ENCODE measurements around the gene ZMYM4. TPM values are rescaled to one million over a fixed set of nuclear protein-coding genes. Genes with fewer than 3 reads are reported as not detected.

Gene ZMYM4
- total RNA-seq, 1 donor from 2014 or later = 68.4 TPM

DNA sequence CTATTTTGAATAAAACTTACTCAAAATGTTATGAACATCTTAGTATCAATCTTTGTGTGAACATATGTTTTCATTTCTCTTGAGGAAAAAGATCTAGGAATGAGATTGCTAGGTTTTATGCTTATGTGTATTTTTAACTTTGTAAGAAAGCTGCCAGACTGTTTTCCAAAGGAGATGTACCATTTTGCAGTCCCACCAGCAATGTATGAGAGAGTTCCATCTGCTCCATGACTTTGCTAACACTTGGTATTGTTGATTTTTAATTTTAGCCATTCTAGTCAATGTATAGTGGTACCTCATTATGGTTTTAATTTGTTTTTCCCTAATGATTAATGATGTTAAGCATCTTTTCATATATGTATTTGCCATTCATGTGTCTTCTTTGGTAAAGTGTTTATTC lies 132.5 kb downstream of the ZMYM4 start:
- no peak for DNase-seq (ENCODE audit: low spot score)

DNA sequence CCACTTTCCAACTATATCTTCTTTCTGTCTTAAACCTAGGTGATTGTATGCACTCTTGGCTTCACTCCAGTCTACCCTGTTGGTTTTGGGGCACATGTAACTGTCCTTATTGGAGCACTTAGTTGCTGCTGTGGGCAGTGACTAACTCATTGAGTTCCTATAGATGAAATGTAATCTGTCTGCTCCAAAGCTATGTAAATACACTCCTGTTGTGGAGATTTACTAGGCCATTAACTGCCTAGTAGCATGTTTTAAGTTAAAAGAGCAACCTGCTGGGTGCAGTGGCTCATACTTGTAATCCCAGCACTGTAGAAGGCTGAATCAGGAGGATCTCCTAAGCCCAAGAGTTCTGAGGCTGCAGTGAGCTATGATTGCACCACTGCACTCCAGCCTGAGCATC lies 137.6 kb downstream of the ZMYM4 start:
- DNase-seq (ENCODE audit: low spot score) = no peak

- DNase-seq (ENCODE audit: low spot score) = no peak
Observed at GRCh38 chr1:35407743-35408142, 139.2 kb downstream of the ZMYM4 start.

GRCh38 chr1:35408925-35409324 lies 140.4 kb downstream of the ZMYM4 start:
- DNase-seq (ENCODE audit: low spot score) = no peak

DNA sequence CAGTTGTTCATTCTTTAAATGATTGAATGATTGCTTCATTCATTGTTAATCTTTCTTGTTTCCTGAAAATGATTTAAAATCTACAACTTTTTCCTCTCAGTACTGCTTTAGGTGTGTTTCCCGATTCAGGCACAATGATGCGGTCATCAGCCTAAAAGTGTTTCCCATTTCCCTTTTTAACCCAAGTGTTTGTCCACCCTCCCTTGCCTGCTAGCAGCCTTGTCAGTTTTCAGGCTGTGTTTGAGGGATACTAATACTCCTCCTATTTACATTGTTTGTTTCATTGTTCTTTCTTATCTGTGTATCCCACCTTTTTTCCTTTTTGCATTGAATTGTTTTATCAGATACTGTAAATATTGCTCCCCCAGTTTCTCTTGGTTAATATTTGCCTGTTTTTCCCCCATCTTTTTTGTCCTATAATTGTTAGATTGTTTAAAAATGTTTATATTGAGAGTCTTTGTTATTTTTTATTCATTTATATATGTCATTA lies 157.6 kb downstream of the ZMYM4 start:
- no peak for DNase-seq (ENCODE audit: low spot score)

- DNase-seq (ENCODE audit: low spot score) = no peak
Observed at GRCh38 chr1:35428360-35428759, 159.9 kb downstream of the ZMYM4 start.

- no peak for DNase-seq (ENCODE audit: low spot score)
Observed at GRCh38 chr1:35430762-35431161, 162.3 kb downstream of the ZMYM4 start.

- DNase-seq (ENCODE audit: low spot score) = no peak
Observed at GRCh38 chr1:35431173-35431599, 162.7 kb downstream of the ZMYM4 start.

DNA sequence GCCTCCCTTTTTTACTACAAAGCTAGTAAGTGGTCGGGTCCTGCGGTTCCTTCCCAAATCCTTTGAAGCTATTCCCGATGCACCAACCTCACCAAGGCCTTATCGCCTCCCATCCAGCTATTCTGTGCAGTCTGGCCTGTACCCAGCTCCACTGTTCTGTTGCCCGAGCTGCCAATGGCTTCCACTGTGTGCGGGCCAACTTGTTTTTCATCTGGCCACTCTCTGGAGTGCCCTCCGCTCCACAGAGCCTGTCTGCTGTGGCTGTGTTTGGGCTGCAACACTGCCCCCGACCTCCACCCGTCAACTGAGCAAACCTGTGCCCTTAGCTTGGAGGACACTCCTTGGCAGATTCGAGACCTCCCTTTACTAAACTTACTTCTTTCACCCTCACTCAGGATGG lies 163.7 kb downstream of the ZMYM4 start:
- no peak for DNase-seq (ENCODE audit: low spot score)

- no peak for DNase-seq (ENCODE audit: low spot score)
Observed at GRCh38 chr1:35433714-35434113, 165.2 kb downstream of the ZMYM4 start.

DNA sequence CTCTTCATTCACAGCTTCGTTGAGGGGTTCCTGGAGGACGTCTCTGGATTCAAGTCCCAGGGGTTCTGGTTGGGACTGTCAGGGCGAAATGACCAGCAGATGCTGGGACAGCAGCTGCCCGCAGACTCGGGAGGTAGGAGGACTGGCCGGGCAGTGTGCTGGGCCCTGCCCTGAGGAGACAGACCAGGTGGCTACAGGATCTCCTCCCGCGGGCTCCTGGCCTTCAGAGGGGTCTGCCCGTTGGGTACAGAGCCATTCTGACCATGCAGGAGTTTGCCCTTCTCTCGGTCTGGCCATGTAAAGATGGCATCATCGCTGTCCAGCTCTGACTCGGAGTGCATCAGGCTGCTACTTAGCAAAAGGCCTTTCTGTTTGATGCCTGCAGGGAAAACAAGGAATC lies 166.2 kb downstream of the ZMYM4 start:
- no peak for DNase-seq (ENCODE audit: low spot score)

- DNase-seq (ENCODE audit: low spot score) = no peak
Observed at GRCh38 chr1:35436078-35436477, 167.6 kb downstream of the ZMYM4 start.

- no peak for DNase-seq (ENCODE audit: low spot score)
Observed at GRCh38 chr1:35437200-35437599, 168.7 kb downstream of the ZMYM4 start.

- DNase-seq (ENCODE audit: low spot score) = no peak
Observed at GRCh38 chr1:35439626-35440025, 171.1 kb downstream of the ZMYM4 start.

GRCh38 chr1:35441926-35442579 lies 173.5 kb downstream of the ZMYM4 start:
- no peak for DNase-seq (ENCODE audit: low spot score)

GRCh38 chr1:35442734-35443133 lies 174.2 kb downstream of the ZMYM4 start:
- DNase-seq (ENCODE audit: low spot score) = no peak

DNA sequence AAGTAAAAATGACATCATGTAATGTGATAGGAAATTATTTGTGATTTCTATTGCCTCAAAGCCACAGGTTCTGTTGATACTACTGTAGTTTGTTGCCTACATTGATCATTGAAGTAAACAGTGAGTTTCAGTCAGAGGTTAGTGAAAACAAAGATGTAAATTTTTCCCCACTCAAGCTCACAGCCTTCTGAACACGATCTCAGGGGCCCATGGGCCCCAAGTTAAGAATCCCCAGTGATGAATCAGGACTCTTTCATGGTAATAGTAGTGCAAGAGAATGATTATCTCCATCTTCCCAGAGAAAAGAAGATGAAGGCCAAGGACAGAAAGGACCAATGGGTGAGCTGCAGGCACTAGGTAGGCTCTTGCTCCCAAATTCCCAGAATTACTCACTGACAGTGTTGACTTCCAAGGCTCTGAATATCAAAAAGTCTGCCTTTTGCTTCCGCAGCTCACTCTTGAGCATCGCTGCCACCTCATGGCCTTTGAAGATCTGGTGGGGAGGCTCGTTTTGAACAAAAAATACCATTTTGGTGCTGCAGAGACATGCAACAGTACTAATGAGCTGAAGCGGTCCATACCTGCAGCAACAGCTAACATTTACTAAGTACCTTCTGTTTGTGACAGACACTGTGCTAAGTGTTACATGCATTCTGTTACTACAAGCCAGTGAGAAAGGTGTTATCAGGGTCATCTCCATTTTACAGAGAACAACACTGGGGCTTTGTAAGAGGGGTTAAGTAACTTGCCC lies 175.4 kb downstream of the ZMYM4 start:
- DNase-seq (ENCODE audit: low spot score) = no peak

DNA sequence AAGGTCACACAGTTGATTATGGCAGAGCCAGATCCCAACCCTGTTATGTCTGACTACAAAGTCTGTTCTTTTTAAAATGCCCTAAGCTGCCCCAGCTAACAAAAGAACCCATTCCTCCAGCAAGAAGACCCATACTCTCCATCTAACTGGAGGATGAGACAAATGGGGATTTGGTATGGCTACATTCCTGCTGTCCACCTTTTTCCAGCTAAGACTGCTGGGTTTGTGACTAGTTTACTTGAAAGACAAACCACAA lies 175.9 kb downstream of the ZMYM4 start:
- no peak for DNase-seq (ENCODE audit: low spot score)

- DNase-seq (ENCODE audit: low spot score) = no peak
Observed at GRCh38 chr1:35447278-35447677, 178.8 kb downstream of the ZMYM4 start.

DNA sequence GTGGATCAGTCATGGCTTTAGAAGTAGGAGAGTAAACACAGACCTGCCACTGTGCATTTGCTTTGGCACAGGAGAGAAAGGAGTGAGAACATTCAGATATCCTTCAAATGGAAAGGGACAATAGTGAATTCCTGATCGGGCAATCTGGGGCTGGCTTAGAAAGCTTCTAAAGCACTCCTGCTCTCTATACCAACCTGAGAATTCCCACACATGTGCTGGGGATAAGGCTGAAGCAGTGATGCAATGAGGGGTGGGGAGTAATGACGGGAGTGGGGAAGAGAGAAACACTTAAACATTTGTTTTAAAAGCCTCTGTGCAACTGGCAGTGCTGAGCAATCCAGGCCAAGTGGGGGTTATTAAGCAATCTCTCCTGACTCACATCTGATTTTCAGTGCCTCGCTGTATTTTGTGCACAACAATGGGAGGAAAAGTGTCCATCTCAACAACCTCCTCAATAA lies 179.9 kb downstream of the ZMYM4 start:
- DNase-seq (ENCODE audit: low spot score) = no peak

GRCh38 chr1:35449334-35450008 lies 181.0 kb downstream of the ZMYM4 start:
- DNase-seq (ENCODE audit: low spot score) = no peak

DNA sequence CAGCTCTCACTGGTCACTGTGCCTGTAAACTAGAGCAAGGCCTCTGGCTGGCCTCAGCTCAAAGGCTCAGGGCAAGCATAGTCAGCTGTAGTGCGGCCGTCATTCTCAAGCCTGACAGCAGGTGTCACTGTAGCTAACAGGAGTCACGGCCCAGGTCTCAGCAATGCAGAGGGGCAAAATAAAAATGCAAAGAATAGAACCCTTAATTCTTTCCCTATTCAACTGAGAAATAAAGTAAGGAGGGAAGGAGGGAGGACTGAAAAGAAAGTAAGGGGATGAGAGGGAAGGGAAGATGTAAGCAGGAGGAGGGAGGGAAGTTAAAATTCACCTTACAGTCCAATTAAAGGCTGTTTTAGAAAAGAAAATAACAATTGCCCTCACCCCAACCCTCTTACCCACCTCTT lies 182.6 kb downstream of the ZMYM4 start:
- DNase-seq (ENCODE audit: low spot score) = peak; percentile 83

Data from ureter (tissue), 1 donor.